ENCODE data around the gene ZNF414.

The ZNF414 gene

GRCh38 chr19:8469613-8470368 is 44.2 kb downstream of the ZNF414 start:
- no peak for TF ChIP-seq CTCF (conservative IDR thresholded peaks at IDR 0.05; ENCODE audit: low read depth, low read length)
- no peak for DNase-seq (ENCODE audit: low read depth)
- H3K4me3 ChIP-seq (ENCODE audit: low read depth, low read length): no peak overlapping the region

- no peak overlapping the region for H3K4me3 ChIP-seq (ENCODE audit: low read depth, low read length)
- no peak for TF ChIP-seq CTCF (conservative IDR thresholded peaks at IDR 0.05; ENCODE audit: low read depth, low read length)
- peak; percentile 64 for DNase-seq (ENCODE audit: low read depth)
Measured at GRCh38 chr19:8468761-8469373, 45.1 kb downstream of the ZNF414 start.

- DNase-seq (ENCODE audit: low read depth): peak; percentile 17
- TF ChIP-seq CTCF (conservative IDR thresholded peaks at IDR 0.05; ENCODE audit: low read depth, low read length): no peak
- H3K4me3 ChIP-seq (ENCODE audit: low read depth, low read length): no peak overlapping the region
Measured at GRCh38 chr19:8468124-8468523, 45.8 kb downstream of the ZNF414 start.

GRCh38 chr19:8466018-8466417 is 47.9 kb downstream of the ZNF414 start:
- no peak for TF ChIP-seq CTCF (conservative IDR thresholded peaks at IDR 0.05; ENCODE audit: low read depth, low read length)
- DNase-seq (ENCODE audit: low read depth): peak; percentile 47
- no peak overlapping the region for H3K4me3 ChIP-seq (ENCODE audit: low read depth, low read length)

GRCh38 chr19:8463365-8463764 is 50.6 kb downstream of the ZNF414 start:
- DNase-seq (ENCODE audit: low read depth): no peak
- no peak for TF ChIP-seq CTCF (conservative IDR thresholded peaks at IDR 0.05; ENCODE audit: low read depth, low read length)
- no peak overlapping the region for H3K4me3 ChIP-seq (ENCODE audit: low read depth, low read length)

GRCh38 chr19:8462571-8462970 is 51.4 kb downstream of the ZNF414 start:
- no peak for TF ChIP-seq CTCF (conservative IDR thresholded peaks at IDR 0.05; ENCODE audit: low read depth, low read length)
- no peak for DNase-seq (ENCODE audit: low read depth)
- H3K4me3 ChIP-seq (ENCODE audit: low read depth, low read length): no peak overlapping the region

GRCh38 chr19:8461891-8462290 is 52.1 kb downstream of the ZNF414 start:
- no peak for TF ChIP-seq CTCF (conservative IDR thresholded peaks at IDR 0.05; ENCODE audit: low read depth, low read length)
- no peak for DNase-seq (ENCODE audit: low read depth)

More at GRCh38 chr19:8461891-8462290, 52.1 kb downstream of the ZNF414 start:
- H3K4me3 ChIP-seq (ENCODE audit: low read depth, low read length): no peak overlapping the region
